ENCODE data around the gene ENTPD6.

The ENTPD6 gene

DNA sequence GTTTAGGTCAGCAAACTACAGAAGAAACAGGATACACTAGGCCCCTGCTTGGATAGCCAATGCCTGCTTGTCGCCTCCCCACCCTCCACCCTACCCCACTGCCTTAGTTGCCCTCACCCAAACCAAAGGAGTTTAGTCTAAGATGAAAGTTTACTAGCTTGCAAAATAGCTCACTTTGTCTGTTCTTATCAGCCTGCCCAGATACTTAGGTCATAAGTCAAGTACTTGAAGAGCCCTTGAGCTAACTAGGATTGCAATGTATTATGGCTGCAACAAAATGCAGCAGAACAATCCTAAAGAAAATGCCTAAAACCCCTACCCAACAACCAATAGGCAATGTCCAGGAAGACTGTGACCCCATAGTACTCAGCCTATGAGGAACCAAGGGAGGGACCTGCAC is 7.3 kb upstream of the ENTPD6 start:
- DNase-seq (ENCODE audit: low read depth in 3 of 3): no peak

DNA sequence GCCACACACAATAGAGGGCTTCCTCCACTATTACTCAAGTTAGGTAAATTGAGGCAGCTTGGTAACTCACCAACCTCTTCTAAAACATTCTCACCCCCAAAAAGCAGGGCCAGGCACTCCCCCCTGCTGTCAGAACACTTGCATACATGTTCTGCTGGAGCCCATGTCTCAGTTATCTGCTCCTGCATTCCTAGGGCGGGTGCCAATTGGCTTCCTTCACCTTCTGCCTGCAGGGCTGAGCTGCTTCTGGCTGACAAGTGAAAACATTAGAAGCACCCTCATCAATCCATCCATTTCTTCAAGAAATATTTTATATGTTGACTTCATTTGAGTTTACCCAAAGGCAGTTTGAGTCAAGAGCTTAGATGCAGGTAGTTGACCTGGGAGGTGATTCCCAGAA is 4.5 kb upstream of the ENTPD6 start:
- DNase-seq (ENCODE audit: low read depth in 3 of 3): no peak

DNA sequence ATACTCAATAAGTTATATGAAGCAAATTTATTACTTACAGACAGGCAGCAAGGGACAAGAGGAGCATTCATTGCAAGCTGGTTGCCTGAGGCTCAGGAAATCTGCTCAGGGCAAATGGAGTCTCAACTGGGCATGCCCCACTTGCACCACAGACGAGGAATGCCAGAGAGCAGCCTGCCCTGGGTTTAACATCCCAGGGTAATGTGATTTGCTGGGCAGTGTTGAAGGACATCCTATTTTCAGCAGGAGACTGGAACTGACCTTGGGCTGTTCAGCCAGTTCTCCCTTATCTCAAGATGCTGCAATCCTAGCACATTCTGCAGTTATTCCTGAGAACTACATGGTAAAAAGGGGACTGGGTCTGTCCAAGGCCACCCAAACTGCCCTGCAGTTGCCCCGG is 3.8 kb upstream of the ENTPD6 start:
- DNase-seq (ENCODE audit: low read depth in 3 of 3): no peak

DNA sequence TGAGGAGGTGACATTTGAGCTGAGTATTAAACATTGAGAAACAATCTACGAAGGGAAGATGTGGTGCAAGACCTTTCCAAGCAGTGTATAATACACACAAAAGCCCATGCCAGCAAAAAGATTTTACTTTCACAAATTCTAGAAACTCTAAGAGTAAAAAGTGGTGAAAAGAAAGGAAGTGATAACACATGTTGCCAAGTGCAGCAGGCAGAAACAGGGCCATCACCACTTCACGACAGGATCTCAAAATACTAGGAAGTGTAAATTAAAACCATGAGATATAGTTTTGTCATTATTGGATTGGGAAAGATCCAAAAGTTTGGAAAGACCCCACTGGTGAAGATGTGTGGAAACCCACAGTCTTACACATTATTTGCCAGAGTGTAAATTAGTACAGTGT is 1.7 kb upstream of the ENTPD6 start:
- no peak for DNase-seq (ENCODE audit: low read depth in 3 of 3)

DNA sequence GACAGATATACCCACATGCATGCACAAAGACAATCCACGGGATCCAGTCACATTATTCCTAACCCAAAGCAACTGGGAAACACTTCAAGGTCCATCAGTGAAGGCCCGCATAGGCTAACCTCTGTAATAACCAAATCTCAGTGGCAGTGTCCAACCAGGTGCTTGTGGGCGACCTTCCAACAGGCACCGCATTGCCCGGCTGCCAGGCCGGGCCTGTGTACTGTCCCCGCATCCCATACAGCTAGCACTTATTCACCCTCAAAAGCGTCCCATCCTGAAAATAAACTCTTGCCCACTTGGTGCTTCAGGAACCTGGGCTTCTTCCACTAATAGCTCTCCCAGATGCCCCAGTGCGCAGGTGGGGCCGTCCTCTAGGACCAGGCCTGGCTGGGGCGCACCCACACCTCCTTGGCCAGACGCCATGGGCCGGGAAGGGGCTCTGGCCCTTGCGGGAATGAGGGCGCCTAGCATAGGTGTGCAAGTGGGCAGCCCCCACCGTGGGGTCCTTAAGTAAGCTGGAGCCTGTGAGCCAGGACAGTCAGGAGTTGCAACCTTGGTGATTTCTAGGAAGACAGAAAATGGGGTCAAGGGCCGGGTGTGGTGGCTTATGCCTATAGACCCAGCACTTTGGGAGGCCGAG is 1.1 kb upstream of the ENTPD6 start:
- DNase-seq (ENCODE audit: low read depth in 3 of 3): no peak

DNA sequence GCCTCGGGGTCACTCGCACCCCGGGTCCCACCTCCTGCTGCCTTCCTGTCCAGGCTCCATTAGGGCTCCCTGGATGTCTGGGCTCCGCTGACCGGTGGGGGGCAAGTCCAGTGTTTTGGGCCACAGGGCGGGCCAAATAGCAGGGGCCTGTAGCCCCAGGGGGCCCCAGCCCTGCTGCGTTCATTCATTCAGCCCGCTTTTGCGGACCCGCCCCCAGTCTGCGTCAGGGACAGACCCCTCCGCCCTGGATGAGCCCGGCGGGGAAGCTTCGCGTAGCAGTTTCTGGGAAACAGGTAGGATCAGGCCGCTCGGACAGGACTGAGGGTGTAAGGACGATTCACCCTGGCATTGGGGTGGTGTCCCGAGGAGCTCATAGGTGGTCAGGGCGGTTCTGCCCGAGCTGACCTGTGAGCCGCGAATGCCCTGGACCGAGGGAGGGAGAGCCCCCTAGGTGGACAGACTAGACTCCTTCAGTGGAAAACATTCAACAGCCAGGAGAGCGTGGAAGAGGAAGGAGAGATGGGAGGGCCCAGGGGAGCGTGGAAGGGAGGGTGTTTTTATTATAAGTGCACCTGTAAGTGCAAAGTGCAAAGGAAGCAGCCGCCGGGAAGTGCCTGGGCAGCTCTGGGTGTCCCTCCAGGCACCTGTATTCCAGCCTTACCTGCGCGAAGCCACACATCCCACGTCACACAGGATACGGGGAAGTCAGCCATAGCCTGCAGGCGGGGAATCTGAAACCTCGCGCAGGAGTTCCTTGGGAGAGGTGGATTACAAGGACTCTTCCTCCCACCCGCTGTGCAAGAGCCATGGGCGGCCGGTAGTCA is 662 bp downstream of the ENTPD6 start:
- peak in 1 of 3 donors; percentile 9 for DNase-seq (ENCODE audit: low read depth in 3 of 3)

DNA sequence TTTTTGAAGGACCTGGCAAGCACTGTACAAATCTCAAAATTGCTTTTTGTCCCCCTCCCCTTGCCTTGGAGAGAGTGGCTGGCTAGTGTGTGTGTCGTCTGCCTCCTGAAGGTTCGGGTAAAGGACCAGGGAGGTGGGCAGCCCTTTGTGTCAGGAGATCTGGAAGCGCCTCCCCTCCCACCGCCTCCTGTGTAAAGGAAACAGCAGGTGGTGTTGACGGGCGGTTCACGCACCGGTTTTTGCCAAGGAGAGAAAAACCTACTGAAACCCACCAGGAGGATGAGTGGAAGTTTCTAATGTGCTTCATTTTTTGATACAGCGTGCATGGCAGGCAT is 1.2 kb downstream of the ENTPD6 start:
- no peak for DNase-seq (ENCODE audit: low read depth in 3 of 3)

DNA sequence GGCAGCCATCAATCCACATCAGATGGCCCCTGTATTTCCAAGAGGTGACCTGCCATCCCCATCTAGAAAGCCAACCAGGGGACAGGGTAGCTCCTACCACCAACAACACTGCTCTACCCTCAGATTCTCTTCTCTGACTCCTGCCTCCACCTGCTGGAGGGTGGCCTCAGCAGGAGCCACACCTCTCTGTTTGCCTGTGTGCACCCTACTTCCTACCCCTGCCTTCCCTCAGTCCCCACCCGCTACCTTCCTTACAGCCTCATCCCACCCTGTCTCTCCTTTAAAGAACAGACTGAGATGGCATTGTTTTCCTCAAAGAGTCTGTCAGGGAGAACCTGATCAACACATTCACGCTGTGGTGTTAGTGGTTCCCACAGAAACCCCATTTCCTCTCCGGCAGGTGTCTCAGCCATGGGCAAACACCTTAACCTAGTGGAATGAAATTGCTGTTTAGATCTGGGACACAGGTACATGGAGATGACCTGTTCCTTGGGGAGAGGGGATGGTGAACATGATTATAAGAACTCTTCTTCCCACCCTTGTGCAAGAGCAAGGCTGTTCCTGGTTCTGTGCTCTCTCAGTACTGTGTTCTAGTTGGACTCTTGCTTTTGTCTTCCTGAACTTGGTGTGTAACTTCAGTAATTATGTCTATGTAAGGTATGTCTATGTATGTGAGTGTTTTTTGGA is 1.8 kb downstream of the ENTPD6 start:
- no peak for DNase-seq (ENCODE audit: low read depth in 3 of 3)

DNA sequence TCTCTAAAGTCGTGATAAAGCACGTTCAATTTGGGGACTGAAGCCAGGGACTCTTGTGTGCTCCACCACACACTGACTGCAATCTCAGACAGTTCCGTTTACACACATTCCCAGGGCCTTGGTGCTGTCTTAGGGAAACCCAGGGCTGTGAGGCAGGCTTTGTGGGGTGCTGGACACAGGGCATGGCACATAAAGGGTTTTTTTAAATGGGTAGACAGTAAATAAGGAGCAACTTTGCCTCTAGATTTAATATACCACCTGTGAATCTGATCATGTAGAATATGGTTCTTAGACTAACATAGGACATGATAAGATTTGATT is 2.3 kb downstream of the ENTPD6 start:
- DNase-seq (ENCODE audit: low read depth in 3 of 3): no peak

DNA sequence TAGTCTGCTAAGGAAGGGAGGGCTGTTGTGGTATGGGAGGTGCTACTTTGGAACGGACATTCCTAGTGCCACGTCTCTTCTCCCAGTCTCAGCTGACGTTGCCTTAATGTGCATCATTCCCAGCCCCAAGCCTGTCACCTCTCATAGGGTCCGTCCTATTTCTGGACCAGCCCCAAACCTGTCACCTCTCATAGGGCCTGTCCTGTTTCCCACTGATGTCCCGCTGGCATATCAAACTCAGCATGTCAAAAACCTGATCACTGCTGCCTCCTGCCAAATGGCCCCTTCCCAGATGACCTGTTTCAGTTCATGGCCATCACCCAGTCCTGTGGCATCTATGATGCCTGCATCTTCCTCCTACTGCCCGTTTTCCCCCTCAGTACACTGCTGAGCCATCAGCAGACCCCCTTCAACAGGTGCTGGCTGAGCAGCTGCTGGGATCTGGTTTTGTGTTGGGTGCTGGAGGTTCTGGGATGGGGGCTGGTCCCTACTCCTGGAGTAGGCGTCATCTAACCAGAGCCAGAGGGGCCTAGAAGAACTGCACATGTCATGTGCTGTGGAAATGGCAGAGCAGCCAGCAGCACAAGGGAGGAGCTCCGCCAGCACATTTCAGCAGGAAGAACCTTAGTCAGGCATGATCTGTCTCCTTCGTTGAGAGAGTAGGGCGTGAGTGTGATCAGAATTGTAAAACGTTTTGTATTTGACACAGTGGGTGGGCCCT is 3.3 kb downstream of the ENTPD6 start:
- no peak for DNase-seq (ENCODE audit: low read depth in 3 of 3)

DNA sequence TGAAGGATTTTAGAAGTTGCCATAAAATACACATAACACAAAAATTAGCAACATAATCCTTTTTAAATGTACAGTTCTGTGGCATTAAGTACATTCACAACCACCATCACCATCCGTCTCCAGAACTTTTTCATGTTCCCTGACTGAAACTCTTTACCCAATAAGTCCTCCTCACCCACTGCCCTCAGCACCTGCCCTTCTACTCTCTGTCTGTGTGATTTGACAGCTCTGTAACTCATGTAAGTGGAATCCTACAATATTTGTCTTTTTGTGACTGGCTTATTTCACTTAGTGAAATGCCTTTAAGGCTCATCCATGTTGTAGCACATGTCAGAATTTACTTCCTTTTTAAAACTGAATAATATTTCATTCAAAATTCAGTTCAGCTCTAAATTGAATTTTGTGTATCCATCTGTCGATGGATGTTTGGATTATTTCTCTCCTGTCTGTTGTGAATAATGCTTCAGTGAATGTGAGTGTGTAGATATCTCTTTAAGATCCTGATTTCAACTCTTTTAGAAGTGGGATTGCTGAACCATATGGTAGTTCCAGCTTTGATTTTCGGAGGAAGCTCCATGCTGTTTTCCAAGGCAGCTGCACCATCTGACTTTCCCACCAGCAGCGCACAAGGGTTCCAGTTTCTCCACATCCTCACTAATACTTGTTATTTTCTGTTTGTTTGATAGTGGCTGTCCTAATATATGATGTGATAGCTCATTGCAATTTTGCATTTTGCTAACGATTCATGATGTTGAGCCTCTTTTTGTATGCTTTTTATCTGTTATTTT is 4.2 kb downstream of the ENTPD6 start:
- no peak for DNase-seq (ENCODE audit: low read depth in 3 of 3)

DNA sequence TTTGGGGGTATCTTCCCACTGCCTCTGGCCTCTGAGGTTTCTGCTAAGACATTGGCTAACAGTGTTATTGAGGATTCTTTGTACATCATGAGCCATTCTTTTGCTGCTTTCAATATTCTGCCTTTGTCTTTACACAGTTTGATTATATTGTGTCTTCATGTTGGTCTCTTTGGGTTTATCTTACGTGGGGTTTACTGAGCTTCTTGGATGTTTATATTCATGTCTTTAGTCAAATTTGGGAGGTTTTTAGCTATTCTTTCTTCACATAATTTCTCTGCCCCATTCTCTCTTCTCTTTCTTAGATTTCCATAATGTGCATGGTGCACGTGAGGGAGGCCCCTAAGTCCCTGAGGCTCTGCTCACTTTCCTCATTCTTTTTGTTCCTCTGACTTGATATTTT is 7.6 kb downstream of the ENTPD6 start:
- no peak for DNase-seq (ENCODE audit: low read depth in 3 of 3)

DNA sequence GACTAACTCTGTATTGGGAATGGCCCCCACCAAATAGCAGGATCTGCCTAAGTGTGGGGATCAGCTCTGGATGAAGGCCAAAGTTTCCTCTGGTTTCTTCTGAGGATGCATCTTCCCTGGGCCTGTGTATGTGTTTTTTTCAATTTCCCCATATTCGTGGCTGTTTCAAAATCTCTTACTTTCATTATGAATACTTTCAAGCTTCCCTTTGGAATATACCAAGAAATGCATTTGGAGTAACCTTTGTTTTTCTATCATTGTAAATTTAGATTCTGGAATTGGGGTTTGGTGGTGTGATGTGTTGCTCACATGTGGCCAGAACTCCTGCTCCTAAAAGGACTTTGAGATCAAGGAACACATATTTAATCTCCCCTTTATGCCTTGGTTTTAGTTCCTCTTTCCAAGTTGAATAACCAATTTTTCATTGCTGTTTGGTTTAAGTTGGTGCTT is 8.4 kb downstream of the ENTPD6 start:
- no peak for DNase-seq (ENCODE audit: low read depth in 3 of 3)

DNA sequence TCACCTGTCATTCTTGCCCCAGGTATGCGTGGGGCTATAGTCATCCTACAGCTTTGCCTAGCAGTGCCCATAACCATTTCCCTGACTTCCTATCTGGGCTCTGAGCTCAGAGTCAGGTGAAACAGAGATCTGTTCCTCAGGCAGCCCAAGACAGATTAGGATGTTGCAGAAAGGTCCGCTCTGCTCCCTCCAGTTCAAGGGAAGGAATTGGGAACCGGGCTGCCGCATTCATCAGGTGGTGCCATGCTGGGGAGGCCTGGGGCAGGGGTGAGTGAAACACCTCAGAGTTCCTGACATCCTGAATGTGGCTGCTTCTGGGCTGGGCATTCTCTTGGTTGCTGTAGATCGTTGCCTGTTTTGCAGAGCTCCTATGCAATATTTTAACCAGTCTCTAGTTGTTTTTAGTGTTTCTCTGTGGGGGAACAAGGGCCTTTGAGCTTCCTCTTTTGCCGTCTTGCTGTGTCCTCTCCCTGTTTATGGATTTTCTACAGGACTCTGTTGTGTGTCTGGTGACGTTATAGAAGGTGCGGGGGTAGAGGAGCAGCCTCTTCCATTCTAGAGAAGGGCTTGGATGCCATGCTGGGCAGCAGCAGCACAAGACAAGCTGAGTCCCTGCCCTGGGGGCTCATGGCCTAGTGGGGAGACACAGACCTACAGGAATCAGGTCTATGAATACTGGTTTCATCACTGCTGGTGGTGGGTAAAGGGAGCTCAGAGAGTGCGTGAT is 9.2 kb downstream of the ENTPD6 start:
- DNase-seq (ENCODE audit: low read depth in 3 of 3): no peak

DNA sequence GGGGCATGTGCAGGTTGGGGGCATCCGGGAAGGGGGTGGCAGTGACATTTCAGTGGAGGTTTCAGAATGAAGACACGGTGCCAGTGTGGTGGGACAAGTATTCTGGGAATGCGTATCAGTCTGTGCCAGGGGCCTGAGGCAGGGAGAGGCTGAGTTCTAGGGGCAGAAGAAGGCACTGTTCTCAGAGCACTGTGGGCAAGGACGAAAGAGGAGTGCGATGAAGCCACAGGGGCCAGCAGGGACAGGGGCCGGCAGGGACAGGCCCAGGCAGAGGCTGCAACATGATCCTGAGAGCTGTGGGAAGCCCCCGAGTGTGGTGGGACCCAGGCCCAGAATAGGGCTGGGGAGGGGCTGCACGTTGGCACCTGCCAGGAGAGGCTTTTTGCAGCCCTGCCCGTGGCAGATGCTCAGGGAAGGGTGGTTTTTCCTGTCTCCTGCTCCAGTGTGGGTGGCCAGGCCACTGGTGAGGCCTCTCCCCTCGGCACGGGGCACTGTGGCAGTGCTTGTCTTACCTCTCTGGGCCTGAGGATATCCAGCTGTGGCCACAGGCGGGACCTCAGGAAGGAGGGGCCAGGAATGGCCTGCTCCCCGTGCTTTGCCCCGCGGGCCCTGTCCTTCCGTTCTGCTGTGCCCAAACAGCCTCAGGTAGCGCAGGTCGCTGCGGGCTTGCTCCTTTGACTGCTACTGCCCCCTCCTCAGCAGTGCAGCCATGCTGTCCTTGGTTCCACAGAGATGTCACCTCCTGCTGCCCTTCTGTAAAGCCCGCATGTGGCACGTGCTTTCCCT is 10.0 kb downstream of the ENTPD6 start:
- DNase-seq (ENCODE audit: low read depth in 3 of 3): no peak

DNA sequence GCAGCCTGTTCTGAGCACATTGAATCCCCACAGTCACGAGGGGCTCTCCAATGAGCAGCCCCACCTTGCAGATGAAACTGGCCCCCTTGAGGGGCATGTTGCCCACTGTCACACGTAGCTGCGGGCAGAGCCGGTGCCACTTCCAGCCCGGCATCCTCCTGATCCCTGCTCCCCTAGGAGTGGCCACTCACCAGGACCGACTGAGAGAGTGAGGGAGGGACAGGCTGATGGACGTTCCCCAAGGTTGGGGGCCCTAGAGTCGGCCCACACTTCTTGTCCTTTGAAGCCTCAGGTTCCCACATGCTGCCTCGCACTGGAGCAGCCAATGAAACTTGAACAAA is 10.5 kb downstream of the ENTPD6 start:
- DNase-seq (ENCODE audit: low read depth in 3 of 3): no peak

DNA sequence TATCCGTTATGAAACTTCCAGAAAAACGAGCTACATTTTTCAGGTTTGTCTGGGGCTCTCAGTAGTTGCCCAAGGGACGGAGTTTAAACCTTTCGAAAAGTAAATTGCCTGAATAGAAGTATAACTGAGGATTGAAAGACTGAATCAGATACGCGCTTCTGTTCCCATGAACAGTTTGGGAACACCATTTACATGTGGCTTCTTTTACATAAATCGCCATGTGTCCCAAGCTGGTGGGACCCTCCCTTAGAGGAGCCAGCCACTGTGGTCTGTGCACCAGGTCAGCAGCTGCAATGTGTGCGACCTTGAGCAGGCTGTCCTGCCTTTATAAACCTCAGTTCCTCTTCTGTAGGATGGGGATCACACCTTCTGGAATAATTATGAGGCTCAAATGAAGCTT is 11.0 kb downstream of the ENTPD6 start:
- no peak for DNase-seq (ENCODE audit: low read depth in 3 of 3)

DNA sequence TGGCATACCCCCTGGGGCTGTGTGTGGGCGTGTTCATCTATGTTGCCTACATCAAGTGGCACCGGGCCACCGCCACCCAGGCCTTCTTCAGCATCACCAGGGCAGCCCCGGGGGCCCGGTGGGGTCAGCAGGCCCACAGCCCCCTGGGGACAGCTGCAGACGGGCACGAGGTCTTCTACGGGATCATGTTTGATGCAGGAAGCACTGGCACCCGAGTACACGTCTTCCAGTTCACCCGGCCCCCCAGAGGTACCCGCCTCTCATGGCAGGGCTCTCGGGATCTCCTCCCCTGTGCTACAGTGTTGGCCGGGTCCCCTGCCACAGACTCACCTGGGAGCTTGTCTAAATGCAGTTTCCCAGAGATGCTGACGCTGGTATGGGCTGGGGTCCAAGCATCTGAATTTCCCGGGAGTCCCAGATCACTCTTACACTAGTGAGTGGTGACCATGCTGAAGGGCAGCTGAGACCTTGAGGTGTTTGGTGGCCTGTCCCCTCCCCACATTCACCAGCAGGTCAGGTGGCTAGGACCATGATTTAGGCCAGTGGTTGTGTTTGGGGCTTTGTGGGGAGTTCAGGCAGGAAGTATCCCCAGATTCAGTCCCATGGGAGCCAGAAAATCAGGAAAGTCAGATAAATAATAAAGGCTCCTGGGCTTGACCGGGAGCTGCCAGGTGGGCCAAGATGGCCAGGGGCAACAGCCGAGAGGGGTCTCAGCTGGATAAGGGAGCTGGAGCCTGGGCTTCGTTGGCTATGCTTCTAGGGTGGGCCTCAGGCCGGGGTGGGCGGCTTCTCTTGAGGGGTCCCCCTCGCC is 11.8 kb downstream of the ENTPD6 start:
- DNase-seq (ENCODE audit: low read depth in 3 of 3): no peak

DNA sequence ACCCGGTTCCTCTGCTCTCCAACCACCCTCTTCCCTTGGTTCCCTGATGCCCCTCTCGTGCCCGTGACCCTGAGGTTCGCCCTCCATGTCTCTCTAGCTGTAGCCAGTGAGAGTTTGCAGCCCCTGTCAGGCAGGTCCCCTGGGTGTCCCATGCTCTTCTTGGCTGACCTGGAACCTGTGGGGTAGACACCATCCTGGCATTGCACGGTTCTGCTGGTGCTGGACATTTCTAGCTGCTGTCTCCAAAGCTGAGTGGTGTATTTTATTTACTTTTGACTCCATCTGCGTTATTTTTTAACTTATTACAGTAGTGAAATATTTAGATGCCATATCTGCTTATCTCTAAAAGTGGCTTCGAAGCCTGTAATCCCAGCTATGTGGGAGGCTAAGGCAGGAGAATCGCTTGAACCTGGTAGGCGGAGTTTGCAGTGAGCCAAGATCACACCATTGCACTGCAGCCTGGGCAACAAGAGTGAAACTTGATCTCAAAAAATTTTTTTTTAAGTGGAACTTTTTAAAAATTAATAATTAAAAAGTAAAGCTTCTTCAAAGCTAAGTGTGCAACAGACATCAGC is 12.5 kb downstream of the ENTPD6 start:
- no peak for DNase-seq (ENCODE audit: low read depth in 3 of 3)
